Measurements from ENCODE around the gene MAPK14.

GRCh38 chr6:36039112-36039511 is 11.5 kb downstream of the MAPK14 start:
- TF ChIP-seq CTCF (conservative IDR thresholded peaks at IDR 0.05) (no peak), EZH2 (IDR thresholded peaks at IDR 0.05; ENCODE audit: low read depth) (no peak)

Measured in PC-9 (cell line).